ENCODE measurements around the gene DHDDS.
"Not testable (repeated sequence)": the region's sequence is repeated elsewhere in the genome, so short reads cannot be mapped to it uniquely, and the experiment has no call there.

DHDDS gene, protein sequence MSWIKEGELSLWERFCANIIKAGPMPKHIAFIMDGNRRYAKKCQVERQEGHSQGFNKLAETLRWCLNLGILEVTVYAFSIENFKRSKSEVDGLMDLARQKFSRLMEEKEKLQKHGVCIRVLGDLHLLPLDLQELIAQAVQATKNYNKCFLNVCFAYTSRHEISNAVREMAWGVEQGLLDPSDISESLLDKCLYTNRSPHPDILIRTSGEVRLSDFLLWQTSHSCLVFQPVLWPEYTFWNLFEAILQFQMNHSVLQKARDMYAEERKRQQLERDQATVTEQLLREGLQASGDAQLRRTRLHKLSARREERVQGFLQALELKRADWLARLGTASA

DNA sequence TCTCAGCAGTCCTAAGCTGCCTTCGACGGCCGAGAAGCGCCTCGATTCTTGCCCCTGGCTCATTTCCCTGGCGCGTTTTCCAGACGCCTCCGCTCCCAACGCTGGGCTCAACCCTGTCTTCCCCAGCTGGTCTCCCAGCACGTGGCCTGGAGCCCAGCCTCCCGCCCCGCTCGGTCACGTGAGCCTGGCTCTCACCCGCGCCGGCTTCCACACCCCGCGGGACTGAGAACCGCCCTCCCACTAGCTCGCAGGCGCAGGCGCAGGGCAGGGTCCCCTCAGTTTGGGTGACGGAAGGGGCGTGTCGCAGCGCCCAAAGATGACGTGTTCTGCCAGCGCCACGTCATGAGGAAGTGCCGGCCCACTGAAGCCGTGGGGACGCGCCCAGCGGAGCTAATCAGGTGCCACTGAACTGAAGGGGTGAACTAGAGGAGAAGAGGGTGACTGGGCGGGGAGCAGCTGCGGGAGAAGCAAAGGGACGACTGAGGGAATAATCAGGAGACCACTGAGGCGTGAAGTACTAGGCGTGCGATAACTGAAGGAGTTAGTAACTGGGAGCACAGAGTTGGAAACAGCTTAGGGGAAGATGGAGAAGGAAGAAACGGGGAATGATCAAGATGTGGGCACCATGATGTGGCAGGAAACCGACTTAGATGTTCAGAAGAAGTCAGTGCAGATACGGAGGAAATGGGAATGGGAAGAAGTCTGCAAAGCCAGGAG lies at the start of gene DHDDS:
TSS of gene DHDDS (plus strand) at position 343 of the 717 bp plus-strand sequence. CDS start 625 bp downstream, outside the sequence.
- peak within 1 kb of the TSS; percentile 87 for H3K4me3 ChIP-seq (ENCODE audit: low read depth, low read length)
- peak; percentile 99 for DNase-seq (ENCODE audit: low read depth)
- TF ChIP-seq, protein P1, sequence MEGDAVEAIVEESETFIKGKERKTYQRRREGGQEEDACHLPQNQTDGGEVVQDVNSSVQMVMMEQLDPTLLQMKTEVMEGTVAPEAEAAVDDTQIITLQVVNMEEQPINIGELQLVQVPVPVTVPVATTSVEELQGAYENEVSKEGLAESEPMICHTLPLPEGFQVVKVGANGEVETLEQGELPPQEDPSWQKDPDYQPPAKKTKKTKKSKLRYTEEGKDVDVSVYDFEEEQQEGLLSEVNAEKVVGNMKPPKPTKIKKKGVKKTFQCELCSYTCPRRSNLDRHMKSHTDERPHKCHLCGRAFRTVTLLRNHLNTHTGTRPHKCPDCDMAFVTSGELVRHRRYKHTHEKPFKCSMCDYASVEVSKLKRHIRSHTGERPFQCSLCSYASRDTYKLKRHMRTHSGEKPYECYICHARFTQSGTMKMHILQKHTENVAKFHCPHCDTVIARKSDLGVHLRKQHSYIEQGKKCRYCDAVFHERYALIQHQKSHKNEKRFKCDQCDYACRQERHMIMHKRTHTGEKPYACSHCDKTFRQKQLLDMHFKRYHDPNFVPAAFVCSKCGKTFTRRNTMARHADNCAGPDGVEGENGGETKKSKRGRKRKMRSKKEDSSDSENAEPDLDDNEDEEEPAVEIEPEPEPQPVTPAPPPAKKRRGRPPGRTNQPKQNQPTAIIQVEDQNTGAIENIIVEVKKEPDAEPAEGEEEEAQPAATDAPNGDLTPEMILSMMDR (conservative IDR thresholded peaks at IDR 0.05; ENCODE audit: low read depth, low read length), result no peak

DNA sequence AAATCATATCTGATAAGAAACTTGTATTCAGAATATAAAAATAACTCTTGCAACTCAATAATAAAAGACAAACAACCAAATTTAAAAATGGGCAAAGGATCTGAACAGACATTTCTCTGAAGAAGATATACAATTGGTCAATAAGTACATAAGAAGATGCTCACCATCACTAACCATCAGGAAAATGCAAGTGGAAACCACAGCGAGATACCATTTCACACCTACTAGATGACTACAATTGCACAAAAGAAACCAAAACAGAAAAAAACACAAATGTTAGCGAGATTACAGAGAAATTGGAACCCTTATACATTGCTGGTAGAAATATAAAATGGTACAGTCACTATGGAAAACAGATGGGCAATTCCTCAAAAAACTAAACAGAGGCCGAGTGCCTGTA lies 48.0 kb upstream of the DHDDS start:
- no peak for DNase-seq (ENCODE audit: low read depth)
- no peak overlapping the region for H3K4me3 ChIP-seq (ENCODE audit: low read depth, low read length)
- TF ChIP-seq, protein P1 (conservative IDR thresholded peaks at IDR 0.05; ENCODE audit: low read depth, low read length), result no peak

DNA sequence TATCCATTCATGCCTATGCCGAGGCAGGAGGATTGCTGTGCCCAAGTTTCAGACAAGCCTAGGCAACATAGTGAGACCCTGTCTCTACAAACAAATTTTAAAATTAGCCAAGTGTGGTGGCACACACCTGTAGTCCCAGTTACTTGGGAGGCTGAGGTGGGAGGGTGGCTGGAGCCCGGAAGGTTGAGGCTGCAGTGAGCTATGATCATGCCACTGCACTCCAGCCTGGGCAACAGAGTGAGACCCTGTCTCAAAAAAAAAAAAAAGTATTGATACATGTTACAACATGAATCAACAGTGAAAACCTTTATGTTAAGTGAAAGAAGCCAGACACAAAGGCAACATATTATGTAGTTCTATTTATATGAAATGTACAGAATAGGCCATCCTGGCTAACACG lies 47.1 kb upstream of the DHDDS start:
- not testable (repeated sequence) for H3K4me3 ChIP-seq (ENCODE audit: low read depth, low read length); DNase-seq (ENCODE audit: low read depth)

DNA sequence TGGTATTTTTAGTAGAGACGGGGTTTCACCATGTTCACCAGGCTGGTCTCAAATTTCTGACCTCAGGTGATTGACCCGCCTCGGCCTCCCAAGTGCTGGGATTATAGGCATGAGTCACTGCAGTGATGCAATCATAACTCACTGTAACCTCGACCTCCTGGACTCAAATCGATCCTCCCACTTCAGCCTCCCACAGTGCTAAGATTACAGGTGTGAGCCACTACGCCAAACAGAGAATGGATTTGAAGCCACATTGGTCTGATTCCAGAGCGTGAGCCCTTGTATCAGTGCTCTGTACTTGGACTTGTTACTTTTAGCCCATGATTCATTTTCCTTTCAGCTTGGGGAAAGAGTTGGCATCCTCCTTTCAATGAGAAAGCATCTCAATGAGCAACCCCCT lies 44.7 kb upstream of the DHDDS start:
- TF ChIP-seq, protein P1 (conservative IDR thresholded peaks at IDR 0.05; ENCODE audit: low read depth, low read length), result no peak
- peak; percentile 51 for DNase-seq (ENCODE audit: low read depth)
- no peak overlapping the region for H3K4me3 ChIP-seq (ENCODE audit: low read depth, low read length)

DNA sequence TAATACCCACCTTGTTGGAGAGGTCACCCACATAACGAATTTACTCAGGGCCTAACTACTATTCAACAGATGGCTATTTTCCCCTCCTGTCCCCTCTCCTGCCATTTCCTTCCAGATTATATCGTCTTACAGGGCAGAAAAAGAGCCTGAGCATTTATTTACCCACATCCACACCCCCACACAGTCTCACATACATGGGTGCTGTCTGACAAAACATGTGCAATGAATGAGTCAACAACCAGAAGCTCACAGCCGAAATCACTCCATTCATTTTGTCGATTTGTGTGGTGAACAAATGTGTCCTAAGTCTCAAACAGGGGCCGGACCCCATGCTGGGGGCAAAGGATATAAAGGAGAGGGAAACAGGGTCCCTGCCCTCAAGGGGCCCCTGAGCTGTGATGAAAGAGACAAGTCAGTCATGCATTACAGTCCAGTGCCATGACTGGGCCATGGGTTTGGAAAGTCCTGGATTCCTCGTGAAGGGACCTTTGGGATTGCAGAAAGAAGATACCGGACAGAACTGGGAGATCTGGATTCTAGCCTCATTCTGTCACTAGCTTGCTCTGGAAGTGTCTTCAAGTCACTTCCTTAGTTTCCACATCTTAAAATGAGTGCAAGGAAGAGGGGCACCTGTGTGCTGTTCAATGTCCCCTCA lies 43.2 kb upstream of the DHDDS start:
- TF ChIP-seq, protein P1 (conservative IDR thresholded peaks at IDR 0.05; ENCODE audit: low read depth, low read length), result no peak
- DNase-seq (ENCODE audit: low read depth), result peak; percentile 31
- H3K4me3 ChIP-seq (ENCODE audit: low read depth, low read length), result no peak overlapping the region

DNA sequence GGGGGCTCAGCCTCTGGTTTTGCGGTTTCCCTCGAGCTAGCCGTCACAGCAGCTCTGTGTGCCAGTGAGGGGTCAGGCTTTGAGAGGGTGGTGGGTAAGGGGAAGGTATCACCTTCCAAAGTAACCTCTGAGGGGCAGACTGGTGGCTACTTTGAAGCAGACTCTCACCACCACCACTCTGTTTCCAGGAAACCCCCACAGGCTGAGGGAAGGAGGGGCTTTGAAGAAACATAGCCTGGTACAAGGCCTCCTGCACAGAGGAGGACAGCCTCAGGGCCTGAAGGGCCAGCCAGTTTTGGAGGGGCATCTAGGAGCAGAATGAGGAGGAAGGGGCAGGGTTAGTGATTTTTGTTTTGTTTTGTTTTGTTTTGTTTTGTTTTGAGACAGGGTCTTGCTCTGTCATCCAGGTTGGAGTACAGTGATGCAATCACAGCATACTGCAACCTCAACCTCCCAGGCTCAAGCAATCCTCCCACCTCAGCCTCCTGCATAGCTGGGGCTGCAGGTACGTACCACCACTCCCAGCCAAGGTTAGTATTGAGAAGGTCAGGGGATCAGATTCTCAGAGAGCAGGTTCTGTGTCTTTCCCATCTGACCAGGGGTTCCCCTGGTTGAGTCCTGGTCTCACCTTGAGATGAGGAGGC lies 42.4 kb upstream of the DHDDS start:
- no peak overlapping the region for H3K4me3 ChIP-seq (ENCODE audit: low read depth, low read length)
- DNase-seq (ENCODE audit: low read depth), result no peak
- TF ChIP-seq, protein P1 (conservative IDR thresholded peaks at IDR 0.05; ENCODE audit: low read depth, low read length), result no peak

DNA sequence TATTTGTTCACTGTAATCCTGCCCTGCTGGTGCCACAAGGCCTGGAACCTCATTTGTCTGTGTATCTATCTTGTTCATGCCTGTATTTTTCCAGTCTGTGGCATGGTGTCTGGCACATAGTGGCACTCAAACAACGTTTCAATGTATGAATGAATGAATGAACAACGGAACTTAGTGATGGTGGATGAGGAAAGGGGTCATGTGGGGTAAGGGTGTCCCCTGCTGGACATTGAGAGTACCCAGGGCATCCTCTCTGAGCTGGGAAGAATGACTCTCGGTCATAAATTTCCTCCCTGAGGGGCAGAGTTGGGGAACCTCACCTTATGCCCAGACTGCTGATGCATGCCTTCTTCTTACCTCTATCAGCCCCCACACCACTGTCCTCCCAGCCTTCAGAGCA lies 40.7 kb upstream of the DHDDS start:
- no peak overlapping the region for H3K4me3 ChIP-seq (ENCODE audit: low read depth, low read length)
- DNase-seq (ENCODE audit: low read depth), result peak; percentile 76
- TF ChIP-seq, protein P1 (conservative IDR thresholded peaks at IDR 0.05; ENCODE audit: low read depth, low read length), result peak; percentile 91
